Measurements from ENCODE around the gene ZNF699.

The ZNF699 gene

DNA sequence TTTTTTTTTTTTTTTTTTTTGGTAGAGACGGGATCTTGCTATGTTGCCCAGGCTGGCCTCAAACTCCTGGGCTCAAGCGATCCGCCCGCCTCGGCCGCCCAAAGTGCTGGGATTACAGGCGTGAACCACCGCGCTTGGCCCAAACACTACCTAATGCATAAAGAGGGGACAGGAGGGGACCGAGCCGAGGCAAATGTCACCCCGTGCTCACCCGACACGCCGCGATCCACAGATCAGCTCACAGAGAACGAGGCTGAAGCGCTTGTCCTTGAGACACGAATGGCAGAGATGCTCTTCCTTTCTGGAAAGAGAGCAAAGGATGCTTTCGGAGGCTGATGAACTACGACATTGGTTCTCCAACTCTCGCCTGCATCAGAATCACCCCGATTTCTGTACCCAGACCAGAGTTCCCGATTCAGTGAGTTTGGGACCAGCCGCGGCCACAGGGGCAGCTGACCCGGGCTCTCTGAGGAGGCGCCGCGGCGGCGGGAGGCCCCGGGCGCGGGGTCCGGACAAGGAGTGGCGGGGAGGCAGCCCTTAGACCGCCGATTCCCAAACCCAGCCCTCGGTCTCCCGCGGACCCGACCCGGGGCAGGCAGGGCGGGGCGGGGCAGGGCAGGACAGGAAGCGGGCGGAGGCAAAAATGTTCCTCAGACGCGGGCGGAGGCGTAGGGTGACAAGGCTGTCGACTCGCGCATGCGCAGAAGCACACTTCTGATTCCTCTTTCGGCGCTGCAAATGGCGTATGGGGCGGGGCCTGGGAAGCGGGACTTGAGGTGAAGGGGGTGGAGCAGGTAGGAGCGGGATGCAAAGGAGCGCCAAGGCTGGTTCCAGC is at the start of gene ZNF699:
TSS of gene ZNF699 (minus strand) at position 700 of the 835 bp plus-strand sequence. CDS start 4,719 bp downstream, outside the sequence.
- TF ChIP-seq, protein P1, sequence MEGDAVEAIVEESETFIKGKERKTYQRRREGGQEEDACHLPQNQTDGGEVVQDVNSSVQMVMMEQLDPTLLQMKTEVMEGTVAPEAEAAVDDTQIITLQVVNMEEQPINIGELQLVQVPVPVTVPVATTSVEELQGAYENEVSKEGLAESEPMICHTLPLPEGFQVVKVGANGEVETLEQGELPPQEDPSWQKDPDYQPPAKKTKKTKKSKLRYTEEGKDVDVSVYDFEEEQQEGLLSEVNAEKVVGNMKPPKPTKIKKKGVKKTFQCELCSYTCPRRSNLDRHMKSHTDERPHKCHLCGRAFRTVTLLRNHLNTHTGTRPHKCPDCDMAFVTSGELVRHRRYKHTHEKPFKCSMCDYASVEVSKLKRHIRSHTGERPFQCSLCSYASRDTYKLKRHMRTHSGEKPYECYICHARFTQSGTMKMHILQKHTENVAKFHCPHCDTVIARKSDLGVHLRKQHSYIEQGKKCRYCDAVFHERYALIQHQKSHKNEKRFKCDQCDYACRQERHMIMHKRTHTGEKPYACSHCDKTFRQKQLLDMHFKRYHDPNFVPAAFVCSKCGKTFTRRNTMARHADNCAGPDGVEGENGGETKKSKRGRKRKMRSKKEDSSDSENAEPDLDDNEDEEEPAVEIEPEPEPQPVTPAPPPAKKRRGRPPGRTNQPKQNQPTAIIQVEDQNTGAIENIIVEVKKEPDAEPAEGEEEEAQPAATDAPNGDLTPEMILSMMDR (conservative IDR thresholded peaks at IDR 0.05; ENCODE audit: control insufficient read depth, insufficient read depth, low read depth, low read length) = no peak
- DNase-seq (ENCODE audit: low read depth) = peak; percentile 96
- peak within 1 kb of the TSS; percentile 90 for H3K4me3 ChIP-seq (ENCODE audit: control insufficient read depth, low read depth, low read length)

DNA sequence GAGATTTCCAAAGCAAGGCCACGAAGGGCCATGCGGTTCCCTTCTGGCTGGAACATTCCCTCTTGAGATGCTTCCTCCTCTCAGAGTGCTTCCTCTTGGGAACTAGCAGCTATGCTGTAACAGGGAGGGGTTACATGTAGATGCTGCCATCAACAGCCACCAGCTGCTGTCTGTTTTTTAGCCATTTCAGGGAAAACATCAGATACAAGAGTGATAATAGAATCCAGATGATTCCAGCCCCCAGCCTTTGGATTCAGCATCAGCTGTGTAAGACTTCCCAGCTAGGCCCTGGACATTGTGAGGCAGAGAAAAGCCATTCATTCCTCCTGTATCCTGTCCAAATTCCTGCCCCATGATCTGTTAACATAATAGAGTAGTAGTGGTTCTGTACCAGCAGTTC is 45.0 kb upstream of the ZNF699 start:
- H3K4me3 ChIP-seq (ENCODE audit: control insufficient read depth, low read depth, low read length) = no peak overlapping the region
- DNase-seq (ENCODE audit: low read depth) = no peak
- TF ChIP-seq, protein P1 (conservative IDR thresholded peaks at IDR 0.05; ENCODE audit: control insufficient read depth, insufficient read depth, low read depth, low read length) = no peak

DNA sequence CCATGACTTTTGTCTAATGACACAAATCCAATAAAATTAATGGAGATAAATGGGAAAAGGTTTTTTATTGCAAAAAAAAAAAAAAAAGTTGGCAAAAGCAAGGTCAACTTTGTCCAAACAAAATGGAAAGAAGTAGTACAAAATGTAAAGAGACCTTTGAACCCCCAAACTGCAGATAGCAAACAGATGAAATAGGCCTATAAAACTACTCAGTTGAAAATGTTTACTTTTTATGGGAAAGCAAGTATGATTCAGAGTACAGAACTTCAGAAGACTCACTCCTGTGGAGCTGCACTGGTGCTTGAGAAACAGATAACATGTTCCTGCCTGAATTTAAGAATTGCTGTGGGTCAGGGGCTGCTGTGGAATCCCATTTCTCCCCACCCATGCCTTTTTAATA is 43.4 kb upstream of the ZNF699 start:
- TF ChIP-seq, protein P1 (conservative IDR thresholded peaks at IDR 0.05; ENCODE audit: control insufficient read depth, insufficient read depth, low read depth, low read length) = no peak
- DNase-seq (ENCODE audit: low read depth) = no peak
- no peak overlapping the region for H3K4me3 ChIP-seq (ENCODE audit: control insufficient read depth, low read depth, low read length)

DNA sequence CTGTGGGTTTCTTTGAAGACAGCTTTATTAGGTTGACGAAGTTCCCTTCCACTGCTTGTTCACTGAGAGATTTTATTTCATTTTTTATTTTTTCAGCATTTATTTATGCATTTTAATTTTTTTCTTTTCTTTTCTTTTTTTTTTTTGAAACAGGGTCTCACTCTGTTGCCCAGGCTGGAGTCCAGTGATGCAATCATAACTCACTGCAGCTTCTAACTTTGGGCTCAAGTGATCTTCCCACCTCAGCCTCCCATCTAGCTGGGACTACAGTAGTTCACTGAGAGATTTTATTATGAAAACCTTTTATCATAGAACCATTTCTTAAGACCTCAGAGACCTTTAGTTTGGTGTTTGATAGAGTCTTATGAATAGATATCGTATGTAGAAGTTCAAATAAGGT is 42.9 kb upstream of the ZNF699 start:
- TF ChIP-seq, protein P1 (conservative IDR thresholded peaks at IDR 0.05; ENCODE audit: control insufficient read depth, insufficient read depth, low read depth, low read length) = no peak
- no peak overlapping the region for H3K4me3 ChIP-seq (ENCODE audit: control insufficient read depth, low read depth, low read length)
- no peak for DNase-seq (ENCODE audit: low read depth)

DNA sequence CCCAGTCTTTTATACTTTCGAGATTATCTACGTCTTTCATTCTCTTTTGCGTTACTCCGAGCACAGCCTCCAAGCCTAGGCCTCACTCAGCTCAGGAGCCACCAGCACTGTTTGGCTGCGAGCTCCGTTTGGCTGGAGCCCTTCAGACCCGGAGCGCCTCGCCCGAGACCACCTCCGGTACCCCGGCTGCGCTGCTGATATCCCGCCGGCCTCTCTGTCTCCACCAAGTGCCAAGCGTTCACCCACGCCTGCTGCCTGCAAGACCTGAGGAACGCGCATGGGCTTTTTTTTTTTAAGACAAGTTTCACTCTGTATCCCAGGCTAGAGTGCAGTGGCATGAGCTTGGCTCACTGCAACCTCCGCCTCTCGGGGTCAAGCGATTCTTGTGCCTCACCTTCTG is 39.0 kb upstream of the ZNF699 start:
- no peak for DNase-seq (ENCODE audit: low read depth)
- TF ChIP-seq, protein P1 (conservative IDR thresholded peaks at IDR 0.05; ENCODE audit: control insufficient read depth, insufficient read depth, low read depth, low read length) = no peak
- no peak overlapping the region for H3K4me3 ChIP-seq (ENCODE audit: control insufficient read depth, low read depth, low read length)

DNA sequence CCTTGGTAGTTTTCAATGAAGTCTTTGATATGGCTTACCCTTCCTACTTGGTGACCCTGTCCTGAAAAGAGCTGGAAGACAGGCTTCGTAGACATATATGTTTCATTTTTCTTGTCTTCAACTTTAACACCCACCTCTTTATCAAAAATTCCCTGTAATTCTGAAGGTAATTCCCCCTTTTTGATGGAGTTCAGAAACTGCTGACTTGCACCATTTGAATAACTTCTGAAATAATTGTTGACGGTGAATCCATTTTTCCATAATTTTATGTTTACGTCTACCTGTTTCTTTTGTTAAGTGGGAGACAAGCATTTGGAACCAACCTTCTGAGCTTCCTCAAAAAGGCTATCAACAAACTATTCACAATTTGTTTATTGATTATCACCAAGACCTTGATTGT is 38.6 kb upstream of the ZNF699 start:
- H3K4me3 ChIP-seq (ENCODE audit: control insufficient read depth, low read depth, low read length) = no peak overlapping the region
- TF ChIP-seq, protein P1 (conservative IDR thresholded peaks at IDR 0.05; ENCODE audit: control insufficient read depth, insufficient read depth, low read depth, low read length) = no peak
- DNase-seq (ENCODE audit: low read depth) = no peak
